Uterus (tissue), 2 donors: ENCODE measurements around the gene WEE1.

Experiments used
- CTCF ChIP-seq, 4 experiments: fragments of 200-600 bp in 2 of 4; fragments of 450-650 bp in 2 of 4; sonication (generic) in 2 of 4; IDR thresholded peaks; one replicate each; pipeline ENCODE4 v1.5.1; 2016 to 2019; ENCODE audit warnings: antibody characterized with exemption in 4 of 4, mild to moderate bottlenecking in 2 of 4, moderate library complexity in 1 of 4
- POLR2A ChIP-seq, 2 donors: fragments of 450-650 bp; IDR thresholded peaks; one replicate each; pipeline ENCODE4 v1.6.1; 2016; ENCODE audit warnings: antibody characterized with exemption in 2 of 2, mild to moderate bottlenecking in 1 of 2, moderate library complexity in 1 of 2

GRCh38 chr11:9624448-9624847 lies 51.0 kb downstream of the WEE1 start:
- no peak for TF ChIP-seq CTCF (IDR thresholded peaks at IDR 0.05)
- no peak for TF ChIP-seq POLR2A (IDR thresholded peaks at IDR 0.05)
